Liver (tissue), 9 donors: ENCODE data around the gene GUCY1A1. TPM values are rescaled to one million over a fixed set of nuclear protein-coding genes. Genes with fewer than 3 reads are reported as not detected.

Source experiments
- DNase-seq: peaks from one replicate; pipeline ENCODE4 v3.0.0-alpha.2; 2017; ENCODE audit warnings: low spot score
- H3K27ac ChIP-seq, 2 donors: one replicate each; pipeline ENCODE4 v1.7.0; 2013; ENCODE audit warnings: inconsistent platforms in 2 of 2, low read length in 2 of 2, control low read depth in 1 of 2, low read depth in 1 of 2, mild to moderate bottlenecking in 1 of 2
- H3K27me3 ChIP-seq, 4 donors: one replicate each; pipeline versions ENCODE4 v1.6.1 to v1.7.0; 2013; ENCODE audit warnings: low read length in 3 of 4, inconsistent platforms in 1 of 4, mild to moderate bottlenecking in 1 of 4, moderate library complexity in 1 of 4; ENCODE audit not compliant: control insufficient read depth in 4 of 4, insufficient read depth in 4 of 4
- H3K36me3 ChIP-seq, 4 donors: one replicate each; pipeline versions ENCODE4 v1.6.1 to v1.7.0; 2013; ENCODE audit warnings: low read length in 3 of 4, mild to moderate bottlenecking in 3 of 4, low read depth in 1 of 4, moderate library complexity in 1 of 4; ENCODE audit not compliant: control insufficient read depth in 4 of 4, insufficient read depth in 3 of 4
- H3K4me1 ChIP-seq, 4 donors: one replicate each; pipeline versions ENCODE4 v1.6.1 to v1.7.0; 2013; ENCODE audit warnings: low read length in 3 of 4, mild to moderate bottlenecking in 3 of 4, moderate library complexity in 1 of 4; ENCODE audit not compliant: control insufficient read depth in 4 of 4, insufficient read depth in 4 of 4
- H3K4me3 ChIP-seq, 3 donors: one replicate each; pipeline versions ENCODE4 v1.6.1 to v1.7.0; 2013; ENCODE audit warnings: low read length in 3 of 3, control low read depth in 1 of 3, low read depth in 1 of 3, mild to moderate bottlenecking in 1 of 3
- H3K9ac ChIP-seq, 2 donors: one replicate each; pipeline ENCODE4 v1.7.0; 2013; ENCODE audit warnings: low read length in 2 of 2, mild to moderate bottlenecking in 2 of 2, moderate library complexity in 2 of 2, control low read depth in 1 of 2, low read depth in 1 of 2
- H3K9me3 ChIP-seq, 4 donors: one replicate each; pipeline versions ENCODE4 v1.6.1 to v1.7.0; 2013; ENCODE audit warnings: low read length in 3 of 4; ENCODE audit not compliant: control insufficient read depth in 4 of 4
- EGR1 ChIP-seq, 2 donors: IDR thresholded peaks; 2 replicates each; pipeline ENCODE4 v1.6.1; 2016 to 2018; ENCODE audit warnings: antibody characterized with exemption in 2 of 2, low read depth in 2 of 2
- FOXA1 ChIP-seq: IDR thresholded peaks from 2 replicates; pipeline ENCODE4 v1.6.1; 2016; ENCODE audit warnings: antibody characterized with exemption
- FOXA2 ChIP-seq: IDR thresholded peaks from 2 replicates; pipeline ENCODE4 v1.6.1; 2016; ENCODE audit warnings: antibody characterized with exemption
- GABPA ChIP-seq, 2 donors: IDR thresholded peaks in 1 of 2; conservative IDR thresholded peaks in 1 of 2; 2 replicates each; pipeline ENCODE4 v1.6.1; 2016; ENCODE audit warnings: antibody characterized with exemption in 2 of 2, mild to moderate bottlenecking in 1 of 2, moderate library complexity in 1 of 2
- HNF4A ChIP-seq, 2 donors: conservative IDR thresholded peaks; 2 replicates each; pipeline ENCODE4 v1.6.1; 2016; ENCODE audit warnings: antibody characterized with exemption in 2 of 2, mild to moderate bottlenecking in 2 of 2
- HNF4G ChIP-seq: IDR thresholded peaks from 2 replicates; pipeline ENCODE4 v1.6.1; 2016; ENCODE audit warnings: antibody characterized with exemption
- JUND ChIP-seq, 2 donors: IDR thresholded peaks; 2 replicates each; pipeline ENCODE4 v1.6.1; 2016; ENCODE audit warnings: antibody characterized with exemption in 2 of 2
- NR2F2 ChIP-seq: IDR thresholded peaks from 2 replicates; pipeline ENCODE4 v1.6.1; 2016; ENCODE audit warnings: antibody characterized with exemption
- RAD21 ChIP-seq, 2 donors: IDR thresholded peaks; 2 replicates each; pipeline ENCODE4 v1.6.1; 2016; ENCODE audit warnings: antibody characterized with exemption in 2 of 2, mild to moderate bottlenecking in 2 of 2
- RXRA ChIP-seq, 2 donors: IDR thresholded peaks; 2 replicates each; pipeline ENCODE4 v1.6.1; 2017 to 2018; ENCODE audit warnings: antibody characterized with exemption in 2 of 2, mild to moderate bottlenecking in 1 of 2
- SP1 ChIP-seq: IDR thresholded peaks from 2 replicates; pipeline ENCODE4 v1.6.1; 2018; ENCODE audit warnings: antibody characterized with exemption, mild to moderate bottlenecking
- TAF1 ChIP-seq: conservative IDR thresholded peaks from 2 replicates; pipeline ENCODE4 v1.6.1; 2016; ENCODE audit warnings: antibody characterized with exemption, mild to moderate bottlenecking
- YY1 ChIP-seq: IDR thresholded peaks from 2 replicates; pipeline ENCODE4 v1.6.1; 2016; ENCODE audit warnings: antibody characterized with exemption, mild to moderate bottlenecking
- WGBS: extraction: QIAGEN DNeasy Blood & Tissue Kit; methylation state at CpG from one replicate; pipeline ENCODE4 v1.1.7; 2013; 5-methylcytosine and 5-hydroxymethylcytosine counted together
- polyA plus RNA-seq, 2 donors: library from polyadenylated mRNA; stranded (reverse) in 1 of 2; unstranded in 1 of 2; fragments of 200-250 nt in 1 of 2; fragments of >200 nt in 1 of 2; fragmentation: Nextera tagmentation in 1 of 2; extraction: Ambion mirVana in 1 of 2; gene quantifications; one replicate each; pipeline versions ENCODE4 v1.2.1 to v1.2.3, GENCODE V29; 2013 to 2015
- total RNA-seq, 2 donors: library from RNA; depleted of rRNA; stranded (reverse); fragments of >200 nt; gene quantifications; one replicate each; pipeline ENCODE4 v1.2.3, GENCODE V29; 2014
- TF ChIP-seq, protein P1 (sequence below): IDR thresholded peaks from 2 replicates; pipeline ENCODE4 v1.6.1; 2016; ENCODE audit warnings: antibody characterized with exemption
- TF ChIP-seq, protein P2 (sequence below): IDR thresholded peaks from 2 replicates; pipeline ENCODE4 v1.6.1; 2016; ENCODE audit warnings: antibody characterized with exemption
- TF ChIP-seq, protein P3 (sequence below): IDR thresholded peaks from 2 replicates; pipeline ENCODE4 v1.6.1; 2016; ENCODE audit warnings: antibody characterized with exemption
- TF ChIP-seq, protein P4 (sequence below): fragments of 150-350 bp; IDR thresholded peaks from 2 replicates; pipeline ENCODE4 v1.5.1; 2017; ENCODE audit warnings: improper control_type of control experiment, low read depth, low read length; ENCODE audit not compliant: missing input control
- TF ChIP-seq, protein P5 (sequence below): IDR thresholded peaks from 2 replicates; pipeline ENCODE4 v1.6.1; 2016; ENCODE audit warnings: antibody characterized with exemption, mild to moderate bottlenecking
- donor health status: healthy.
- donor health status: healthy.
- donor health status: healthy.
- donor health status: healthy.
- donor health status: healthy.

The GUCY1A1 gene
- total and polyA plus RNA-seq, 4 donors, result 2.8 to 13.5 (median 7.6) TPM

DNA sequence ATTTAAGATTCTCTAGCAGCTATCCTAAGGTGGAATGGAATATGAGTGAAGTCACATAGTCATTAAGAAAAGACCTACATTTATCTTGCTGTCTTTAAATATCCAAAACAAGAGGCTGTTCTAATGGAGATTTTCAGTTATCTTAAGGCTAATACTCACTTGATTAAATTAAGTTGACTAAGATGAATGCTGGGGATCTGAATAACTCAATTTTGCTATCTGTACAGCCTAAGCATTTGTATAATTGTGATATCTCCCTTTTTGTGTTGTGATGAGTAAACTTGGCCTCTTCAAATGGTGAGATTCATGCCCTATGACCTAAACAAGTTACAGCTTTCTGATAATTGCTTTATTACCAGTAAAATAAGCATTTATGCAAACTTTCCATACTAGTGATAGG is 13.6 kb upstream of the GUCY1A1 start:
- H3K4me3 ChIP-seq, result no peak overlapping the region
- no peak overlapping the region for H3K27ac ChIP-seq
- H3K4me1 ChIP-seq, result no peaks in the 10 kb centered on the region
- no peak for DNase-seq
- no peak overlapping the region for H3K9ac ChIP-seq
- H3K27me3 ChIP-seq, result no peaks in the 10 kb centered on the region
- no peaks in the 10 kb centered on the region for H3K9me3 ChIP-seq
- no peaks in the 10 kb centered on the region for H3K36me3 ChIP-seq
- TF ChIP-seq EGR1 (IDR thresholded peaks at IDR 0.05; ENCODE audit: low read depth in 2 of 2), result no peak
- no peak for TF ChIP-seq JUND (IDR thresholded peaks at IDR 0.05)
- TF ChIP-seq, protein P1, sequence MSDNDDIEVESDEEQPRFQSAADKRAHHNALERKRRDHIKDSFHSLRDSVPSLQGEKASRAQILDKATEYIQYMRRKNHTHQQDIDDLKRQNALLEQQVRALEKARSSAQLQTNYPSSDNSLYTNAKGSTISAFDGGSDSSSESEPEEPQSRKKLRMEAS, result no peak
- no peak for TF ChIP-seq TAF1
- TF ChIP-seq RXRA (IDR thresholded peaks at IDR 0.05), result no peak
- TF ChIP-seq GABPA (IDR thresholded peaks at IDR 0.05 in 1 of 2, conservative IDR thresholded peaks at IDR 0.05 in 1 of 2), result no peak
- TF ChIP-seq HNF4G, result no peak
- TF ChIP-seq SP1, result no peak
- TF ChIP-seq NR2F2, result no peak
- no peak for TF ChIP-seq HNF4A (conservative IDR thresholded peaks at IDR 0.05)

DNA sequence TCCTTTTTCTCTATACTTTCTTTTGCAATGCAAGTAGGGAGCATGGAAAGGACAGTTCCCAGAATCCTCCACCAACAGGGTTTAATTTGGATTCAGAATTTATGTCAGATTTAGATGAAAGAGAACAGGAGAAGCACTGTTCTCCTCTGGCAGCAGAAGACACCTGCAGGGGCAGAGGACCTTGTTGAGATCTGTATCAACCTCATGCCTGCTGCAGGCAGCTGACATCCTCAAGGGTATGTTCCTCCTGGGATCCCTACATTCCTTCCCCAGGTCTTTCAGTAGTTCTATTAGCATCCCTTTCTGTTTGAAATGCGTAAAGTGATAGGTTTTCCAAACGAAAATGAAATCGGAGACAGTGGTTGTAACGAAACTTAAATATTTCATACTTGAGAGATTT is 10.6 kb upstream of the GUCY1A1 start:
- no peak overlapping the region for H3K27ac ChIP-seq
- no peak for DNase-seq
- H3K36me3 ChIP-seq, result no peaks in the 10 kb centered on the region
- no peaks in the 10 kb centered on the region for H3K27me3 ChIP-seq
- no peaks in the 10 kb centered on the region for H3K4me1 ChIP-seq
- H3K4me3 ChIP-seq, result no peak overlapping the region
- H3K9ac ChIP-seq, result no peak overlapping the region
- WGBS, result 73% methylated on average over 4 of the region's 4 CpGs
- TF ChIP-seq JUND (IDR thresholded peaks at IDR 0.05), result no peak
- no peak for TF ChIP-seq TAF1
- TF ChIP-seq HNF4G, result no peak
- no peak for TF ChIP-seq EGR1 (IDR thresholded peaks at IDR 0.05; ENCODE audit: low read depth in 2 of 2)
- no peak for TF ChIP-seq RXRA (IDR thresholded peaks at IDR 0.05)
- TF ChIP-seq FOXA2, result no peak
- TF ChIP-seq GABPA (IDR thresholded peaks at IDR 0.05 in 1 of 2, conservative IDR thresholded peaks at IDR 0.05 in 1 of 2), result no peak
- H3K9me3 ChIP-seq, result no peaks in the 10 kb centered on the region

DNA sequence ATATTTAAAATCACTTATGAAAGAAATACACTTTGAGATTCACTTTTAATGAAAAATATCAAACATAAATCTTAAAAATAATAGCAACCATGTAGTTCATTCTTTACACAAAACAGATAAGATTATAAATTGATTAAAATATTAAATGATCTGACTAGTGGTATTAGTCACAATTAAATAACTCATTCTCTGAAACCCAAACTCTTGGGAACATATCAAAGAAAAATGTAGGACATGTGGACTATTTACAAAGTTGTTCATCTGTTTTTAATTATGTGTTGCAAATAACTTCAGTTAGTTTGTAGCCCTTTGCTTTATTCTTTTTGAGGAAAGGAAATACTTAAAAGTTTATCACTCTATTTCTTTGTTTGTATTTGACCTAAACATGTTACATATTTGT is 9.5 kb upstream of the GUCY1A1 start:
- H3K36me3 ChIP-seq, result no peaks in the 10 kb centered on the region
- no peak overlapping the region for H3K27ac ChIP-seq
- no peak for DNase-seq
- no peak overlapping the region for H3K4me3 ChIP-seq
- H3K9ac ChIP-seq, result no peak overlapping the region
- H3K9me3 ChIP-seq, result no peaks in the 10 kb centered on the region
- H3K4me1 ChIP-seq, result no peaks in the 10 kb centered on the region
- TF ChIP-seq YY1, result no peak
- no peak for TF ChIP-seq NR2F2
- TF ChIP-seq, protein P2, sequence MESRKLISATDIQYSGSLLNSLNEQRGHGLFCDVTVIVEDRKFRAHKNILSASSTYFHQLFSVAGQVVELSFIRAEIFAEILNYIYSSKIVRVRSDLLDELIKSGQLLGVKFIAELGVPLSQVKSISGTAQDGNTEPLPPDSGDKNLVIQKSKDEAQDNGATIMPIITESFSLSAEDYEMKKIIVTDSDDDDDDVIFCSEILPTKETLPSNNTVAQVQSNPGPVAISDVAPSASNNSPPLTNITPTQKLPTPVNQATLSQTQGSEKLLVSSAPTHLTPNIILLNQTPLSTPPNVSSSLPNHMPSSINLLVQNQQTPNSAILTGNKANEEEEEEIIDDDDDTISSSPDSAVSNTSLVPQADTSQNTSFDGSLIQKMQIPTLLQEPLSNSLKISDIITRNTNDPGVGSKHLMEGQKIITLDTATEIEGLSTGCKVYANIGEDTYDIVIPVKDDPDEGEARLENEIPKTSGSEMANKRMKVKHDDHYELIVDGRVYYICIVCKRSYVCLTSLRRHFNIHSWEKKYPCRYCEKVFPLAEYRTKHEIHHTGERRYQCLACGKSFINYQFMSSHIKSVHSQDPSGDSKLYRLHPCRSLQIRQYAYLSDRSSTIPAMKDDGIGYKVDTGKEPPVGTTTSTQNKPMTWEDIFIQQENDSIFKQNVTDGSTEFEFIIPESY, result no peak
- TF ChIP-seq JUND (IDR thresholded peaks at IDR 0.05), result no peak
- no peak for TF ChIP-seq EGR1 (IDR thresholded peaks at IDR 0.05; ENCODE audit: low read depth in 2 of 2)
- TF ChIP-seq GABPA (IDR thresholded peaks at IDR 0.05 in 1 of 2, conservative IDR thresholded peaks at IDR 0.05 in 1 of 2), result no peak
- TF ChIP-seq HNF4G, result no peak
- no peak for TF ChIP-seq HNF4A (conservative IDR thresholded peaks at IDR 0.05)
- TF ChIP-seq RAD21 (IDR thresholded peaks at IDR 0.05), result no peak
- TF ChIP-seq TAF1, result no peak
- TF ChIP-seq, protein P1, result no peak
- TF ChIP-seq SP1, result no peak
- TF ChIP-seq FOXA2, result no peak
- TF ChIP-seq, protein P3, sequence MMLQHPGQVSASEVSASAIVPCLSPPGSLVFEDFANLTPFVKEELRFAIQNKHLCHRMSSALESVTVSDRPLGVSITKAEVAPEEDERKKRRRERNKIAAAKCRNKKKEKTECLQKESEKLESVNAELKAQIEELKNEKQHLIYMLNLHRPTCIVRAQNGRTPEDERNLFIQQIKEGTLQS, result no peak
- TF ChIP-seq, protein P4, sequence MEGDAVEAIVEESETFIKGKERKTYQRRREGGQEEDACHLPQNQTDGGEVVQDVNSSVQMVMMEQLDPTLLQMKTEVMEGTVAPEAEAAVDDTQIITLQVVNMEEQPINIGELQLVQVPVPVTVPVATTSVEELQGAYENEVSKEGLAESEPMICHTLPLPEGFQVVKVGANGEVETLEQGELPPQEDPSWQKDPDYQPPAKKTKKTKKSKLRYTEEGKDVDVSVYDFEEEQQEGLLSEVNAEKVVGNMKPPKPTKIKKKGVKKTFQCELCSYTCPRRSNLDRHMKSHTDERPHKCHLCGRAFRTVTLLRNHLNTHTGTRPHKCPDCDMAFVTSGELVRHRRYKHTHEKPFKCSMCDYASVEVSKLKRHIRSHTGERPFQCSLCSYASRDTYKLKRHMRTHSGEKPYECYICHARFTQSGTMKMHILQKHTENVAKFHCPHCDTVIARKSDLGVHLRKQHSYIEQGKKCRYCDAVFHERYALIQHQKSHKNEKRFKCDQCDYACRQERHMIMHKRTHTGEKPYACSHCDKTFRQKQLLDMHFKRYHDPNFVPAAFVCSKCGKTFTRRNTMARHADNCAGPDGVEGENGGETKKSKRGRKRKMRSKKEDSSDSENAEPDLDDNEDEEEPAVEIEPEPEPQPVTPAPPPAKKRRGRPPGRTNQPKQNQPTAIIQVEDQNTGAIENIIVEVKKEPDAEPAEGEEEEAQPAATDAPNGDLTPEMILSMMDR, result no peak
- no peak for TF ChIP-seq FOXA1
- TF ChIP-seq, protein P5, sequence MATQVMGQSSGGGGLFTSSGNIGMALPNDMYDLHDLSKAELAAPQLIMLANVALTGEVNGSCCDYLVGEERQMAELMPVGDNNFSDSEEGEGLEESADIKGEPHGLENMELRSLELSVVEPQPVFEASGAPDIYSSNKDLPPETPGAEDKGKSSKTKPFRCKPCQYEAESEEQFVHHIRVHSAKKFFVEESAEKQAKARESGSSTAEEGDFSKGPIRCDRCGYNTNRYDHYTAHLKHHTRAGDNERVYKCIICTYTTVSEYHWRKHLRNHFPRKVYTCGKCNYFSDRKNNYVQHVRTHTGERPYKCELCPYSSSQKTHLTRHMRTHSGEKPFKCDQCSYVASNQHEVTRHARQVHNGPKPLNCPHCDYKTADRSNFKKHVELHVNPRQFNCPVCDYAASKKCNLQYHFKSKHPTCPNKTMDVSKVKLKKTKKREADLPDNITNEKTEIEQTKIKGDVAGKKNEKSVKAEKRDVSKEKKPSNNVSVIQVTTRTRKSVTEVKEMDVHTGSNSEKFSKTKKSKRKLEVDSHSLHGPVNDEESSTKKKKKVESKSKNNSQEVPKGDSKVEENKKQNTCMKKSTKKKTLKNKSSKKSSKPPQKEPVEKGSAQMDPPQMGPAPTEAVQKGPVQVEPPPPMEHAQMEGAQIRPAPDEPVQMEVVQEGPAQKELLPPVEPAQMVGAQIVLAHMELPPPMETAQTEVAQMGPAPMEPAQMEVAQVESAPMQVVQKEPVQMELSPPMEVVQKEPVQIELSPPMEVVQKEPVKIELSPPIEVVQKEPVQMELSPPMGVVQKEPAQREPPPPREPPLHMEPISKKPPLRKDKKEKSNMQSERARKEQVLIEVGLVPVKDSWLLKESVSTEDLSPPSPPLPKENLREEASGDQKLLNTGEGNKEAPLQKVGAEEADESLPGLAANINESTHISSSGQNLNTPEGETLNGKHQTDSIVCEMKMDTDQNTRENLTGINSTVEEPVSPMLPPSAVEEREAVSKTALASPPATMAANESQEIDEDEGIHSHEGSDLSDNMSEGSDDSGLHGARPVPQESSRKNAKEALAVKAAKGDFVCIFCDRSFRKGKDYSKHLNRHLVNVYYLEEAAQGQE, result no peak
- no peaks in the 10 kb centered on the region for H3K27me3 ChIP-seq
